Prostate gland (tissue), 2 donors: ENCODE results near the gene EPS15. TPM values are rescaled to one million over a fixed set of nuclear protein-coding genes. Genes with fewer than 3 reads are reported as not detected.
A peak's percentile ranks its signal among the peaks of the same experiment; 100 is the strongest.

Experiments used
- DNase-seq: peaks from one replicate; pipeline ENCODE4 v3.0.0-alpha.2; 2019; ENCODE audit warnings: low spot score
- H3K27ac ChIP-seq, 2 donors: fragments of 200-600 bp; sonication (generic); 2 replicates each; pipeline ENCODE4 v1.5.1; 2017 to 2019
- H3K27me3 ChIP-seq: fragments of 200-600 bp; sonication (generic); replicated peaks from 2 replicates; pipeline ENCODE4 v1.5.1; 2019; ENCODE audit not compliant: insufficient read depth
- H3K36me3 ChIP-seq, 2 donors: fragments of 200-600 bp; sonication (generic); 1 replicate in 1 of 2; 2 replicates in 1 of 2; pipeline versions ENCODE4 v1.5.1 to v1.8.1; 2017 to 2019
- H3K4me1 ChIP-seq: fragments of 200-600 bp; sonication (generic); replicated peaks from 2 replicates; pipeline ENCODE4 v1.5.1; 2019
- H3K4me3 ChIP-seq, 2 donors: fragments of 200-600 bp; sonication (generic); 2 replicates each; pipeline ENCODE4 v1.5.1; 2017 to 2019
- H3K9me3 ChIP-seq: fragments of 200-600 bp; sonication (generic); 2 replicates; pipeline ENCODE4 v1.5.1; 2017
- POLR2A ChIP-seq: fragments of 450-650 bp; IDR thresholded peaks from one replicate; pipeline ENCODE4 v1.6.1; 2016; ENCODE audit warnings: antibody characterized with exemption, mild to moderate bottlenecking
- POLR2AphosphoS5 ChIP-seq: sonication (generic); formaldehyde crosslinking; IDR thresholded peaks from one replicate; pipeline ENCODE4 v1.6.1; 2017; ENCODE audit warnings: antibody characterized with exemption
- WGBS: methylation state at CpG from one replicate; pipeline ENCODE4 v1.1.5; 2018; 5-methylcytosine and 5-hydroxymethylcytosine counted together
- intact Hi-C: fragments of 100-400 bp; cut with DNase I; formaldehyde crosslinking; loops from one replicate; pipeline ENCODE4 v1.14.2; 2022
- total RNA-seq, 2 donors: library from RNA; depleted of rRNA; stranded (reverse); fragments of >200 nt; gene quantifications; one replicate each; pipeline ENCODE4 v1.1.0, GENCODE V29; 2016
- TF ChIP-seq, protein P1 (sequence below), 4 experiments: fragments of 200-600 bp in 2 of 4; fragments of 450-650 bp in 2 of 4; sonication (generic) in 2 of 4; IDR thresholded peaks; 1 replicate in 3 of 4; 2 replicates in 1 of 4; pipeline ENCODE4 v1.5.1; 2016 to 2019; ENCODE audit warnings: antibody characterized with exemption in 4 of 4, mild to moderate bottlenecking in 2 of 4, moderate library complexity in 2 of 4

The EPS15 gene
- total RNA-seq, 2 donors from 2014 or later = 62.4 to 70.4 TPM

DNA sequence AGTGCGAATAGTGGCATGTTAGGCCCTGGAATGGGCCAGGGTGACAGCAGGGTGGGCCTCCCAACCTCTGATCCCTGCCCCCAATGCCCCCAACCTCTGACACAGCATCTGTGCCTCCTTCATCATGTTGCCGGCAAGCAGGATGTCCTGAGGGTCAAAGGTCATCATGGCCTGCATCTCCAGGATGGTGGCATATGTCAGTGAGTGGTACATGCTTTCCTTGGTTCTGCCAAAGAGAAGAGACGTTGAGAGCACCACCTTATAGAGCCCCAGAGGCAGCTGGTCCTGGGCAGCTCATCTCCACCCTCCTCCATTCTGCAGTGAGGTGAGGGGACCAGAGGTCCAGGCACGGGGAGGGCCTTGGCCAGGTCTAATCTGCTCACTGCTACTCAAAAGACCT, 206.3 kb downstream of the EPS15 start:
- H3K27me3 ChIP-seq = no peaks in the 10 kb centered on the region
- intact Hi-C loops = no loop called here
- peaks cover 18% of the 10 kb centered on the region for H3K4me1 ChIP-seq
- no peaks in the 10 kb centered on the region for H3K9me3 ChIP-seq
- no peaks in the 10 kb centered on the region for H3K36me3 ChIP-seq
- 84% methylated on average over 4 of the region's 4 CpGs for WGBS
- no peak for TF ChIP-seq POLR2A
- peak overlapping the region in 1 of 2 donors; percentile 89 for H3K27ac ChIP-seq
- no peak overlapping the region for H3K4me3 ChIP-seq
- DNase-seq = no peak

DNA sequence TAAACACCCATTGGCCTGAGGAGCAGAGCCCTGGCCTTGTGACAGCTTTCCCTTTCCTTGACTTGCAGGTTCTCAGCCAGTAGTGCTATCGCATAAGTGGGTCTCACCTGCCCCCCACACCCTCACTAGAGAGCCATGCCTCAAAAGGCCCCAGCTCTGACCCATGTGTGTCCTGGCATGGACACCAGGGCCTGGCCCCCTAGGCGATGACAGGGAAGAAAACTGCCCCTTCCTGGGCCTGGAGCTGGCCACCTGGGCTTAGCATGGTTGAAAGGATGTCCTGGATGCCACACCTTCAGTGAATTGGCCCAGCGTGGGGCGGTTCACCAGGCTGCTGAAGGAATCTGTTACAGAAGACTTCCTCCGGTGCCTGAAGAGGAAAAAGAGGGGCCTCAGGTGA, 207.2 kb downstream of the EPS15 start:
- intact Hi-C loops = no loop called here
- DNase-seq = no peak
- Histone ChIP-seq H3K36me3 (no peaks in the 10 kb centered on the region), H3K9me3 (no peaks in the 10 kb centered on the region), H3K27ac (no peak overlapping the region), H3K4me3 (no peak overlapping the region), H3K27me3 (no peaks in the 10 kb centered on the region), H3K4me1 (peaks cover 18% of the 10 kb centered on the region)
- 98% methylated on average over 5 of the region's 5 CpGs for WGBS
- TF ChIP-seq POLR2AphosphoS5 (no peak), POLR2A (no peak)
- TF ChIP-seq, protein P1, sequence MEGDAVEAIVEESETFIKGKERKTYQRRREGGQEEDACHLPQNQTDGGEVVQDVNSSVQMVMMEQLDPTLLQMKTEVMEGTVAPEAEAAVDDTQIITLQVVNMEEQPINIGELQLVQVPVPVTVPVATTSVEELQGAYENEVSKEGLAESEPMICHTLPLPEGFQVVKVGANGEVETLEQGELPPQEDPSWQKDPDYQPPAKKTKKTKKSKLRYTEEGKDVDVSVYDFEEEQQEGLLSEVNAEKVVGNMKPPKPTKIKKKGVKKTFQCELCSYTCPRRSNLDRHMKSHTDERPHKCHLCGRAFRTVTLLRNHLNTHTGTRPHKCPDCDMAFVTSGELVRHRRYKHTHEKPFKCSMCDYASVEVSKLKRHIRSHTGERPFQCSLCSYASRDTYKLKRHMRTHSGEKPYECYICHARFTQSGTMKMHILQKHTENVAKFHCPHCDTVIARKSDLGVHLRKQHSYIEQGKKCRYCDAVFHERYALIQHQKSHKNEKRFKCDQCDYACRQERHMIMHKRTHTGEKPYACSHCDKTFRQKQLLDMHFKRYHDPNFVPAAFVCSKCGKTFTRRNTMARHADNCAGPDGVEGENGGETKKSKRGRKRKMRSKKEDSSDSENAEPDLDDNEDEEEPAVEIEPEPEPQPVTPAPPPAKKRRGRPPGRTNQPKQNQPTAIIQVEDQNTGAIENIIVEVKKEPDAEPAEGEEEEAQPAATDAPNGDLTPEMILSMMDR (IDR thresholded peaks at IDR 0.05) = no peak

DNA sequence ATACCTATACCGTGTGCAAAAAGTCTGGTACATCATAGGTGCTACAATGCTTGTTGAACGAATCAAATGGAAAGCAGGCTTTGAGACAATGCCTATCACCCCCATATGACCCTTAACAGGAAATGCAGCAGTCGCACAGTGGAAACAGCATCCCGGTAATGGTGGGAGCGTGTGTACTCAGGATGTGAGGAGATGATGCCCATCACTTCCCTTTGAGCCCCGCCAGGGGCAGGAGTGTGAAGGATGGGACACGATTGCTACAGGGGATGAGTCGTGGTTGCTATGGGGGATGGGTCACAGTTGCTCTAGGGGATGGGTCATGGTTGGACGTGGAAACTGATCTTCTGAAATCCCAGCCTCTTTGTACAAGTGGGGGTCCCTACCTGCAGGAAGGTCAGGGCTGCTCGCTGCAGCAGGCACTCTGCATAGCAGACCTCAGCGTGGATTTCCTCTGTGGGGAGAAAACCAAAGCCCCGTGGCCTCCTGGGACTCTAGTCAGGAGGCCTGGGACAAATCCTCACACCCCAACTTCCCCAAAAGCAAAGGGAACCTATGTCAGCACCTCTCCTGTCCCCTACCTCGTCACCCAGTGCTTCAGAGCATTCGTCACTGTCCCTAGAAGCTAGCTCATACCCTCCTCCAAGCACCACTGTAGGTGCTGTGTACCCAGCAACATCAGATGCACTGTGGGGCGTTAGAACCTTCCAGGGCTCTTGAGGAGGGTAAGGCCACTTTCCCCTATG, 208.0 kb downstream of the EPS15 start:
- H3K4me3 ChIP-seq = no peak overlapping the region
- 73% methylated on average over 15 of the region's 15 CpGs for WGBS

DNA sequence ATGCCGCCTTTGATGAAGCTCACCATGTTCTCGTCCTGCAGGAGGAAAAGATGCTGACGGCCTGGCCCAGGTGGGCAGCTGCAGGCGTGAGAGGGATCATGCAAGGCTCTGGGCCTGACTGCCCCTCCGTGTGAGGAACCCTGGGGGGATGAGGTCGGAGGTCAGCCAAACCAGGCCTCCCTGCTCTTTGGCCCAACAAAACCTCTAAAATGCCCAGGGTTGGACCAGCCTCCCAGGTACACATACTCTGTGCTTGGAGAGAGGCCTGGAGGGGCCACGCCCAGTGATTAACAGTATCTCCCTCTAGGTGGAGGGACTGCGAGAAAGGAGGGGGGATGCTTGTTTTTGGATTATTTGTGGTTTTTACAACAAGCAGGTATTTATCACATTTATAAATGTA, 209.8 kb downstream of the EPS15 start:
- DNase-seq = no peak
- no peak overlapping the region for H3K4me3 ChIP-seq
- intact Hi-C loops = no loop called here
- H3K4me1 ChIP-seq = peaks cover 7% of the 10 kb centered on the region
- TF ChIP-seq, protein P1 (IDR thresholded peaks at IDR 0.05) = no peak
- TF ChIP-seq POLR2A (no peak), POLR2AphosphoS5 (no peak)
- 93% methylated on average over 8 of the region's 8 CpGs for WGBS
- no peaks in the 10 kb centered on the region for H3K27me3 ChIP-seq
- no peak overlapping the region for H3K27ac ChIP-seq
- no peaks in the 10 kb centered on the region for H3K36me3 ChIP-seq
- no peaks in the 10 kb centered on the region for H3K9me3 ChIP-seq

More for the DNA sequence above, 208.0 kb downstream of the EPS15 start:
- Histone ChIP-seq H3K27me3 (no peaks in the 10 kb centered on the region), H3K9me3 (no peaks in the 10 kb centered on the region), H3K4me1 (peaks cover 18% of the 10 kb centered on the region), H3K27ac (no peak overlapping the region), H3K36me3 (no peaks in the 10 kb centered on the region)
- no peak for DNase-seq
- TF ChIP-seq, protein P1 (IDR thresholded peaks at IDR 0.05) = no peak
- no peak for TF ChIP-seq POLR2AphosphoS5
- intact Hi-C loops = no loop called here

DNA sequence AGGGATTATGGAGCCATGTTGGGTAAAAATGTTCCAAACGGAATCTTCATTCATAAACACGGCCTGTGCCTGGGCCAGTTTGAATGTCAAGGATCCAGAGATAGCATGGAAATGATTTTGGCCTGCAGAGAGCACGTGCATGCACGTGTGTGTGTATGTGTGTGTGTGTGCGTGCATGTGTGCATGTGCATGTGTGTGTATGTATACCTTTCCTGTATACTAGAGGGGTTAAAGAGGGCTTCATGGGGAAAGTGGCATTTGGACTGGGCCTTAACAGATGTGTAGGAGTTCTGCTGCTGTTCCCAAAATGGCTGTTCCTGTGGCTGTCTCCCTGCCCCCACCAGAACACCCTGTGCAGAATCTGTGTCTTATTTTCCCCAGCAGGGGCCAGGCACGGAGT, 210.4 kb downstream of the EPS15 start:
- H3K9me3 ChIP-seq = no peaks in the 10 kb centered on the region
- H3K4me1 ChIP-seq = peaks cover 2% of the 10 kb centered on the region
- WGBS = 96% methylated on average over 6 of the region's 6 CpGs
- H3K27me3 ChIP-seq = no peaks in the 10 kb centered on the region
- TF ChIP-seq POLR2A = no peak
- TF ChIP-seq POLR2AphosphoS5 = no peak
- TF ChIP-seq, protein P1 (IDR thresholded peaks at IDR 0.05) = no peak
- H3K4me3 ChIP-seq = no peak overlapping the region
- intact Hi-C loops = no loop called here
- DNase-seq = no peak
- H3K27ac ChIP-seq = no peak overlapping the region
- H3K36me3 ChIP-seq = no peaks in the 10 kb centered on the region
